Stomach (tissue), 9 donors: ENCODE measurements around the gene PEF1. TPM values are rescaled to one million over a fixed set of nuclear protein-coding genes. Genes with fewer than 3 reads are reported as not detected.

Experiments
- DNase-seq, 2 donors: peaks; one replicate each; pipeline versions ENCODE4 v3.0.0 to v3.0.0-alpha.2; 2013 to 2019
- H3K27ac ChIP-seq, 5 donors: fragments of 200-600 bp in 4 of 5; sonication (generic) in 4 of 5; one replicate each; pipeline ENCODE4 v1.5.1; 2013 to 2019; ENCODE audit warnings: mild to moderate bottlenecking in 1 of 5, moderate library complexity in 1 of 5
- H3K27me3 ChIP-seq, 3 donors: fragments of 200-600 bp; sonication (generic); one replicate each; pipeline ENCODE4 v1.5.1; 2017 to 2019; ENCODE audit warnings: mixed run types in 1 of 3
- H3K36me3 ChIP-seq, 4 donors: fragments of 200-600 bp; sonication (generic); 1 replicate in 3 of 4; 2 replicates in 1 of 4; pipeline ENCODE4 v1.5.1; 2016 to 2019
- H3K4me1 ChIP-seq, 4 donors: fragments of 200-600 bp; sonication (generic); one replicate each; pipeline ENCODE4 v1.5.1; 2016 to 2019
- H3K4me3 ChIP-seq, 4 donors: fragments of 200-600 bp; sonication (generic) in 3 of 4; one replicate each; pipeline ENCODE4 v1.5.1; 2016 to 2019; ENCODE audit warnings: mild to moderate bottlenecking in 1 of 4
- H3K9me3 ChIP-seq, 4 donors: fragments of 200-600 bp; sonication (generic); one replicate each; pipeline ENCODE4 v1.5.1; 2016 to 2019
- CTCF ChIP-seq, 7 experiments: fragments of 450-650 bp in 4 of 7; fragments of 200-600 bp in 3 of 7; sonication (generic) in 3 of 7; IDR thresholded peaks; one replicate each; pipeline ENCODE4 v1.5.1; 2016 to 2019; ENCODE audit warnings: antibody characterized with exemption in 7 of 7, control low read depth in 2 of 7, mild to moderate bottlenecking in 1 of 7
- EP300 ChIP-seq: sonication (generic); formaldehyde crosslinking; IDR thresholded peaks from one replicate; pipeline ENCODE4 v1.6.1; 2017; ENCODE audit warnings: antibody characterized with exemption
- POLR2A ChIP-seq, 4 donors: fragments of 450-650 bp; IDR thresholded peaks; one replicate each; pipeline ENCODE4 v1.6.1; 2016; ENCODE audit warnings: antibody characterized with exemption in 4 of 4, control low read depth in 2 of 4, mild to moderate bottlenecking in 1 of 4, moderate library complexity in 1 of 4
- POLR2AphosphoS5 ChIP-seq, 3 donors: sonication (generic); formaldehyde crosslinking; IDR thresholded peaks; one replicate each; pipeline ENCODE4 v1.6.1; 2016; ENCODE audit warnings: antibody characterized with exemption in 3 of 3
- WGBS, 5 donors: extraction: QIAGEN DNeasy Blood & Tissue Kit in 3 of 5; methylation state at CpG; one replicate each; pipeline versions ENCODE4 v1.1.5 to v1.1.7; 2013 to 2018; 5-methylcytosine and 5-hydroxymethylcytosine counted together
- intact Hi-C: fragments of 100-400 bp; cut with DNase I; formaldehyde crosslinking; loops from one replicate; pipeline ENCODE4 v1.15.1; 2023; ENCODE audit warnings: low total_unique reads
- polyA plus RNA-seq, 3 donors: library from polyadenylated mRNA; stranded (reverse); fragments of 200-250 nt; gene quantifications; one replicate each; pipeline ENCODE4 v1.2.3, GENCODE V29; 2013
- total RNA-seq, 5 donors: library from RNA; depleted of rRNA; stranded (reverse); fragments of >200 nt; gene quantifications; one replicate each; pipeline versions ENCODE4 v1.1.0 to v1.2.3, GENCODE V29; 2014 to 2016
- donor health status: healthy with polysubstance abuse.
- donor health status: Bipolar disorder and iron deficiency.
- donor health status: healthy.

Gene PEF1
- total and polyA plus RNA-seq, 8 donors: 19.7 to 91.0 (median 66.1) TPM

GRCh38 chr1:31651766-31652165 is 7.1 kb upstream of the PEF1 start:
- TF ChIP-seq EP300 (no peak), POLR2AphosphoS5 (IDR thresholded peaks at IDR 0.05) (no peak), CTCF (IDR thresholded peaks at IDR 0.05) (no peak)
- H3K36me3 ChIP-seq: peaks cover 5 to 48% (median 34%) of the 10 kb centered on the region in 4 donors
- DNase-seq: no peak
- H3K27ac ChIP-seq: peak overlapping the region in 1 of 5 donors; percentile 2
- intact Hi-C loops: no loop called here
- H3K4me3 ChIP-seq: no peak overlapping the region
- no peaks in the 10 kb centered on the region for H3K9me3 ChIP-seq
- no peaks in the 10 kb centered on the region for H3K27me3 ChIP-seq
- WGBS, 5 donors: 68 to 76% (median 69%) methylated on average over 6 of the region's 6 CpGs
- peaks cover 0 to 17% (median 9%) of the 10 kb centered on the region in 4 donors for H3K4me1 ChIP-seq

- WGBS, 5 donors: 9 to 17% (median 12%) methylated on average over 1 of the region's 1 CpG
- Histone ChIP-seq H3K27me3 (no peaks in the 10 kb centered on the region), H3K4me3 (no peak overlapping the region), H3K9me3 (no peaks in the 10 kb centered on the region), H3K4me1 (peaks cover 0 to 17% (median 9%) of the 10 kb centered on the region in 4 donors), H3K36me3 (peaks cover 5 to 42% (median 32%) of the 10 kb centered on the region in 4 donors), H3K27ac (peak overlapping the region in 3 of 5 donors; percentile 22 to 30 (median 28))
- no peak for TF ChIP-seq POLR2AphosphoS5 (IDR thresholded peaks at IDR 0.05)
- no peak for TF ChIP-seq POLR2A (IDR thresholded peaks at IDR 0.05)
- no peak for TF ChIP-seq EP300
- no peak for TF ChIP-seq CTCF (IDR thresholded peaks at IDR 0.05)
- DNase-seq: no peak
- intact Hi-C loops: no loop called here
Measured at GRCh38 chr1:31651089-31651420, 6.4 kb upstream of the PEF1 start.

GRCh38 chr1:31650161-31651088 is 5.7 kb upstream of the PEF1 start:
- WGBS, 5 donors: 63 to 72% (median 69%) methylated on average over 9 of the region's 9 CpGs
- Histone ChIP-seq H3K27me3 (no peaks in the 10 kb centered on the region), H3K36me3 (peaks cover 5 to 36% (median 28%) of the 10 kb centered on the region in 4 donors), H3K9me3 (no peaks in the 10 kb centered on the region), H3K4me3 (no peak overlapping the region), H3K27ac (peak overlapping the region in 2 of 5 donors; percentile 22 to 30), H3K4me1 (peaks cover 6 to 23% (median 12%) of the 10 kb centered on the region in 4 donors)
- no peak for TF ChIP-seq POLR2AphosphoS5 (IDR thresholded peaks at IDR 0.05)
- no peak for TF ChIP-seq CTCF (IDR thresholded peaks at IDR 0.05)
- no peak for TF ChIP-seq EP300
- TF ChIP-seq POLR2A (IDR thresholded peaks at IDR 0.05): no peak
- intact Hi-C loops: no loop called here
- no peak for DNase-seq

GRCh38 chr1:31648641-31649357 is 4.1 kb upstream of the PEF1 start:
- intact Hi-C loops: no loop called here
- no peak overlapping the region for H3K4me3 ChIP-seq
- TF ChIP-seq EP300 (no peak), CTCF (IDR thresholded peaks at IDR 0.05) (no peak), POLR2AphosphoS5 (IDR thresholded peaks at IDR 0.05) (no peak), POLR2A (IDR thresholded peaks at IDR 0.05) (no peak)
- peaks cover 1 to 22% (median 15%) of the 10 kb centered on the region in 4 donors for H3K36me3 ChIP-seq
- H3K27me3 ChIP-seq: no peaks in the 10 kb centered on the region
- peaks cover 9 to 28% (median 17%) of the 10 kb centered on the region in 4 donors for H3K4me1 ChIP-seq
- H3K9me3 ChIP-seq: no peaks in the 10 kb centered on the region
- DNase-seq: no peak
- peak overlapping the region in 2 of 5 donors; percentile 17 to 34 for H3K27ac ChIP-seq
- WGBS, 5 donors: 73 to 80% (median 77%) methylated on average over 9 of the region's 9 CpGs
